Activated T-cell treated with anti-CD3 and anti-CD28 coated beads, Interleukin-2, amount 50 U/mL, for 48 hours (primary cell): Measurements from ENCODE around the gene ERMARD.

ENCODE experiments used
- DNase-seq, 2 experiments: peaks; one replicate each; pipeline ENCODE4 v3.0.0-alpha.2; 2020

The ERMARD gene

DNA sequence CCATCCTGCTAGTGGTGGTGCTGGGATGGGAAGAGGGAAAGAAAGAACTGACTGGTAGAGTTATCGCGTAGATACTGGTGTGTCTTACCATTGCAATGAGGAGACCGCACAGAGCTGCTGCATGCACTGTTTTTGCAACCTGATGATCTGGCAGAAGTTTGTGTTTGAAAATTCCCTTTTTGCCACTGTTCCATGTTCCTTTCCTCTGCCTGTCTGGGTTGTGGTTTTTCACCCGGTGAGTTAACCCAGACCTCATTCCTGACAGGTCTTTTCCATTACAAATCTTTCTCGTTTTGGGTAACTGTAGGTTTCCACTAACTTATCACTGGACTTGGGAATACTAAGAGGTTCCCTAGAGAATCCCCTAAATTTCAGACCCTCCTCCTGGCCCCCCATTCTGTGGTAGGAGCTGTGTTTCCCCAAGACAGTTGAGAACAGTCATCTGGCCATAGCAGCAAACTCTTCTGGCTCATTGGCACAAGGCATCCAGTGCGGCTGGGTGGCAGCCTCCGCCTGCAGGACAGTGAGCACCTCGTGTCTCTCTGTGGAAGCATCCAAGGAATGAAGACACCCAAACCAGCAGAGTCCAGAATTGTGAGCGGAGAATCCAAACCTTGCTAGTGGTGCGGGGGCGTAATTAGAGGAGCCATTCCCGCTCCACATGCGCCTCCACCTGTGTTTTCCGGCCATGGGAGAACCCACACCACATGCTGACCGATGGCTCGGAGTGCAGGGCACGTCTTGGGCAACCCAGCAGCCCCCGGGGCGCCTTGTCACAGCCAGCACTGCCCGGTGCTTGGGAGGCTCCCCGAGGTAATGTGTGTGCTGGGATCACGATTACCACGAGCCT is 32.8 kb downstream of the ERMARD start:
- no peak for DNase-seq

DNA sequence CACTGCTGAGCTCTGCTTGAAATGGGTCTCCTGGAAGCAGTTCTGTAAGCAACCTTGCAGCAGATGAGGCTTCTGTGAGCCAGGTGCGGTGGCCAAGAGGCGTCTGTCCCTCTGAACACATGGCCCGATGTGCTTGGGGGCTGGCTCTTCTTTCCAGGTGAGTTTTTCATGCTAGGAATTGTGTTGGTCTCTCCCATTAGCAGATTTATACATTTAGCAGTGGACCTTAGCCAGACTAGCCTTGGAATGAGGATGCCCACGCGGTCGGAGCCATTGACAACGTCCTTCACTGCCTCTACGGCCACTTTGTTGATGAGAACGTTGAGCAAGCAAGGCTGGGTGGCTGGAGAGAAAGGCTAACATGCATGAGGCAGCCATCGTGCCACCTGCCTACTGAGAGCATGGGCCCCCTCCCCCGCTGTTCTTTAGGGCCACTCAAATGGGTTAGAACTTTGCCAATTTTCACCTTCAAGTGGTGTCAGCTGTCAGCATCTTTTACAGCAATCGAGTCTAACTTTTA is 33.5 kb downstream of the ERMARD start:
- no peak for DNase-seq

DNA sequence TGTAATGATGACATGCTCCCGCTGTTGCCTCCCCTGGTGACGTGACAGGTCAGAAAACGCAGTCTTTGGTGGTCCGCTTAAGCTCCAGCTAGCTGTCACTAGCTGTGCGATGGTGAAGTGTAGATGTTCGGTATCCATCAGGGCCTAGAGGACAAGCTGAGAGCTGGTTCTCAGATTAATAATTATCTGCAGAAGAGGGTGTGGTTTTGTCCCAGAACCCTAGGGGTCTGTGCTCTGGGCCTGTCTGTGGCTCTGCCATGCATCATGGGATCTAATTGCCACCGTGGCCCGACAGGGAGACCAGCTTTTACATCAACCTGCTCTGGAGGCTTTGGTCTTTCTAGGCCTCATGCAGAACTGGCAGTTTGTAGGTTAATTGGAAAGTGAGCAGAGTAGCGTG is 34.1 kb downstream of the ERMARD start:
- no peak for DNase-seq

- no peak for DNase-seq
Observed at GRCh38 chr6:169786349-169786748, 34.9 kb downstream of the ERMARD start.

DNA sequence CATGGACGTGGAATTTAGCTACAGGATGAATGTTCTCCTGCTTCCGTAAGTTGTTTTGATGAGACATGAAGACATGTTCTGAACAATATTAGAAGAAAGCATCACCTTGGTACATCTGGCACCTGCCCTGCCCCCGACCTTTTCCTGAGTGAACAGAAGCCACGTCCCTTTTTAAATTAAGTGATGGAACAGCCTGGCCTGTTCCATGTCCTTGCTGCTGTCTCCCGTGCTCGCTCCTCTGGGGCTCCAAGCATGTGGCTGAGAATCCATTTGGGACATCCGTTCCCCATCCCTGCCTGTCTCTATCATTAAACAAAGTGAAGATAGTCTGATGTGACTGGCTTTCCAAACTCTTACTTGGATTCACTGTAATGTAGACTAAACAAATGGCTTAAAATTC is 36.4 kb downstream of the ERMARD start:
- no peak for DNase-seq

DNA sequence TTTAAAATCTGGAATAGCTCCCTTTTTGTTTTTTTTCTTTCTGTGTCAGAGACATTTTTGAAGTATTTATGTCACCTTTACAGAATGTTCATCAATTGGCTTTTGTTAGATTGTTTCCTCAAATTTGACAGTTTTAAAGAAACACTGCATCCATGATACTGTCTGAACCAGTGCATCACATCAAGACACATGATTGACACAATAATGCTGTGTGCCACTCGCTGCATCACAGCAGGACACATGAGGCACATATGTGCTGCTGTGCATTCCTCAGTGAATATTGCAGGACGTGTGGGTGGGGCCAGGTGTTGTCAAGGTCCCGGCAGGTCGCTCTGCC is 37.4 kb downstream of the ERMARD start:
- no peak for DNase-seq

DNA sequence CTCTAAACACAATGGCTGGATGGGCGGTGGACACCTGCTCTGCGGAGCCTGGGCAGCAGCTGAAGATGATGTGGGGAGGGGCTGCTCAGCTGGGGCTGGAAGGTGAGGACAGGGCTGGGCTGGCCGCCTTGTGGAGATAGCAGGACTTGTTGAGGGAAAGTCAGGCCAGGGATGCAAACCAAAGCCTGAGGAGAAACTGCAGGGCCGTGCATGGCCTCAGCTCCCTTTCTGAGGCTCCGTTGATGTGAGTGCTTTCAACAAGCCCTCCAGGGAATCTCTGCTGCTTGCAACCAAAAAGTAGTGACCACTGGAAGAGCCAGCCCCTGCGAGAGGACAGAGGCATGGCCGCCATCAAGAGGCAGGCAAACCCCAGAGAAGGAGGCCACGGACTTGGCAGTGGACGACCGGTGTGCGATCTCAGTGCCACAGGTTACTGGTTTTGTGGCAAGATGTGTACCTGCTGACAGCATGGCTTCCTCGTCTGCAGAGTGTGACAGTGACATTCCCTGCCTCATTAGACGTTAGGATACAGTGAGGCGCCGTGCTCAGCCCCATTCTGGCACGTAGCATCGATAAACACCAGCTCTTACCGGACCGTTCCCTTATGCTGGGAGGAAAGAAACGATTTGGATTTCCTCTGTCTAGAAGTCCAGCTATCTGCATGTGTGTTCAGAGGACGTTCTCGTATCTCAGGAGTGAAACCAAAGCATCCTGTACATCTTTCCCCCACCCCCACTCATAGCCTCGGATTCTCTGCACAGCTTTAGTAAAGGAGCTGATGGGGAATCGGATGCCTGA is 37.9 kb downstream of the ERMARD start:
- peak in 1 of 2 experiments; percentile 16 for DNase-seq

DNA sequence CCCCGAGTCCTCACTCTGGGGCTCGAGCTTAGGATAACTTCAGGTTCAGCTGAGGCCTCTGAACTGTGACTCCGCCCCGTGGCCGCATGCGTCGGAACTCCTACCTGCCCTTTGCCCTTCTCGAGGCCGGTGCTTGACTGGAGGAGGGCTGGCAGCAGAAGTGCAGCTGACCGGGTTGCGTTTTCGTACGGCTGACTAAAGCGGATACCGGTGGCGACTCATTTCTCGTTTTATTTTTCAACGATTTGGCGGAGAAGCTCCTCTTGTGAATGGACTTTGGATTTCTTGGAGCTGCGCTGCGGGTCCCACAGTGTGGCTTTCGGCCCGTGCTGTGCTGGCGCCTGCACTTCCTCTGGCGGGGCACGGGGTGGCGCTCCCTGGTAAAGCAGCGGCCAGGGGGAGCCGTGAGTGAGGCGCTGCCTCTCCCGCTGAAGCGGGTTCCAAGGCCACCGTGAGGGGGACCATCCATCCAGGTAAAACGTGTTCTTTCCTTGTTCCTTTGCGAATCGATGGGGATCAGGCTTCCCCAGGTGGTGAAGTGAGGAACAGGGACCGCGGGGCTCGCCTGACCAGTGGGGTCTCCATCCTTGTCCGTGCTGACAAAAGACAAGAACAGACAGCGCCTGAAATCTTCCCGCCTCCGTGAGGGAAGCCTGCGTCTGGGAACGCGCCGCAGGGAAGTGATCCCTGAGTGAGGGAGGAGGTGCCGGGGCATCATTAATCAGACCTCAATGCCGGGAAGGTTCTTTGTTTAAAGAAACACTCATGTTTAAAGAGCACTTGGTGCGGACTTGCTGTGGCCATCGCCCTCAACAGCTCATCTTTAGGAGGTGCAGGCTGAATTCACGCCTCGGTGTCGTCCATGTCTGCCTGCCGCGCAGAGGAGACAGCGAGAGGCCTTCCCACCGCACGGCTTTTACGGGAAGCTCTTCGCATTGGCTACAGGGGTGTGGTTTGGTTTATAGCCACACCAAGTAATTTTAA is 38.8 kb downstream of the ERMARD start:
- DNase-seq, result peak; percentile 83 to 87

DNA sequence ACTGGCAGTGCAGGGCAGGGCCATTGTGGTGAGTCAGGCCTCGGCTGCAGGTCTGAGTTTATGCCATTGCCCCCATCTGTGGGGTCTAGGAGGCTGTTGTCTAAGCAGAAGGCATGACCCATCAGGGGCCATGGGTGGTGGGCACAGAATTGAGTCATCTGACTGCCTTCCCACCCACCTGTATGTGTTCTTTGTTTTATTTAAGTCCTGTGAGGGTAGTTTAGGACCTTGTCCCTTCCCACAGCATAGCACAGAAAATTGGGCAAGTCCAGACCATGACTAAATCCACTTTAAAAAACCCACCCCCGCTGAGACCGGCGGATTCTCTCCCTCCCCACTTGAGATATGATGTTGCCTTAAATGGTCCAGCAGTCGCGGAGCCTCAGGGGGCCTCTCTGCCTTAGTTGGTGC is 40.3 kb downstream of the ERMARD start:
- DNase-seq, result no peak

- DNase-seq, result no peak
Observed at GRCh38 chr6:169792306-169793015, 41.0 kb downstream of the ERMARD start.

GRCh38 chr6:169793408-169793807 is 42.0 kb downstream of the ERMARD start:
- DNase-seq, result no peak

DNA sequence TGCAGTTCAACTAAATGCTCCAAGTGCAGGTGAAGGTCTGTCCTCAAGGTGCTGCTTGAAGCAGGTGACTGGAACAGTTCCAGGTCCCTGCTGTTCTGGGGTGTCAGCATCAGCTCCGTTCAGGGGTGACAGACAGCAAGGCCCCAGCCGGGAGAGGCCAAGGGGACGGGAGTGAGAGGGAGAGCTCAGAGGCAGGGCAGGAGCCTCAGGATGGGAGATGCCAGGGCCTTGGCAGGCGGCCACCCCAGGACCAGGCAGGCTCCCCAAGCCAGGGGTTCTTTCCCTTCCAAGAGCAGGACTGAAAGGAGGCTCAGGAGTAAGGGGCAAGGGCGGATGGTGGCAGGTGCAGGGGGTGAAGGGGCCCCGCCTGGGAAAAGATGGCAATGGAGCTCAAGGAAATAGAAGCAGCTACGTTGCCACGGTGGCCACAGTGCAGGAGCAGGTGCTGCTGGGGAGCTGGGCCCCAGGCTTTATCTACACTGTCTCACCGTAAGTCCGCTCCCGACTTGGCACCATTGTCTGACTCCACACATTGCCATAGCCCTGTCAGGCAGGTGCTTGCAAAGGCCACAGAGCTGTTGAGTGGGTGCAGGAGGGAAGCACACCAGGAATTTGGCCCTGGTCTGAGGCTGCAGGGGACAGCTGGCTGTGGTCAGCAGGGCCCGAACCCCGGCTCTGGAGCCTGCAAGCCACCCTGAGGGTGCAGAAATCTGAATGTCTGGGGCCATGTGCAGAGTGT is 43.1 kb downstream of the ERMARD start:
- no peak for DNase-seq

- DNase-seq, result no peak
Observed at GRCh38 chr6:169795196-169795595, 43.8 kb downstream of the ERMARD start.

DNA sequence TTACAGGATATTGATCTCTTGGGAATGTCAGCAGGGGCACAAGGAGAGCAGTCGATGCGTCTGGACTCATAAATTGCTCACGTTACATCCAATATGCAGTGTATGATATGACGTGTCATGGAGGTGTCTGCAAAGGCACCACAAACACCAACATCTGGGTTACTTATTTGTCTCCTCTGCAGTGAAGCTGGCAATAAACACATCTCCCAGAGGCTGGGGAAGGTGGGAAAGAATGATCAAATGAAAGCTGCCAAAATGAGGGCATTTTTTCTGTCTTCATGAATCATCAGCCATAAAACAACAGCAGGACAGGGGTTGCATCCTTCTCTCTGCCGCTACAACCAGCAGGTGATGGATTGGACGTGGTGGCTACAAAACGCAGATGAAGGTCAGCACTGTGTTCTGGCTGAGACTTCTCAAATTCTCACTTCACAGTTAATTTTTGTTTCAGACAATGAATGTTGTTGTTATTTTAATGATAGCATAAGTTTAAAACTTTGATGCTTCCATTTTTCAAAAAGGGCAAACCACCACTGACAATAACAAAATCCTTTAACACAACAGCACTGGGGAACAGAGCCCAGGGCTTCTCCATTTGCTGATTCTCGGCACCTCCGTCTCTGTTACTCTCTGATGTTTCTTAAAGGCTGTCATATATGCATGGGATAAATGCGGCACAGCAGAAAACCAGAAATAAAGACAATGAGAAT is 47.5 kb downstream of the ERMARD start:
- no peak for DNase-seq

- DNase-seq, result no peak
Observed at GRCh38 chr6:169799474-169799926, 48.1 kb downstream of the ERMARD start.

DNA sequence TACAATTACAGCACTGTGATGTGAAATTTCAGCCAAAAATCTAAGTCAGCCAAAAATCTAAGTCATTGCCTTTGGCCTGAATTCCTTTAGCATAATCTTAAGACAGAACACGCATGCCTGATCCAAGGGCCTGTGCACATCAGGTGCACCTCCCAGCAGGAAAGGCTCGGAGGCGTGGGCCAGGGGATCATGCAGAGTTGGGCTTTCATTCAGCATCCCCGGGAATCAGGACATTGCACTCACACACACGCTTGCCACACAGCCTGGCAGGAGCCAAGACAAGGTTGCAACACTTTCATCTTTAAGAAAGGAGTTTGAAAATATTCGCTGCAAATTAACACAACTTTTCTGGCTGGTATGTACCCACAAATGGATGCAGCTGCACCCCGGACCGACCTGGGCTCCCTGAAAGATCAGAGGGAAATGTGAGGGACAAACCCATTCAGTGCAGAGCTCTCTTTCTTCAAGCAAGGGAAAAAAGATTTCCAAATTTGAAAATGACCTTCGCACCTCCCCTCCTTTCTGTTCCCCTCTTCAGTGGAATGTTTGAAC is 48.8 kb downstream of the ERMARD start:
- DNase-seq, result no peak

GRCh38 chr6:169800668-169801395 is 49.4 kb downstream of the ERMARD start:
- DNase-seq, result peak in 1 of 2 experiments; percentile 21

DNA sequence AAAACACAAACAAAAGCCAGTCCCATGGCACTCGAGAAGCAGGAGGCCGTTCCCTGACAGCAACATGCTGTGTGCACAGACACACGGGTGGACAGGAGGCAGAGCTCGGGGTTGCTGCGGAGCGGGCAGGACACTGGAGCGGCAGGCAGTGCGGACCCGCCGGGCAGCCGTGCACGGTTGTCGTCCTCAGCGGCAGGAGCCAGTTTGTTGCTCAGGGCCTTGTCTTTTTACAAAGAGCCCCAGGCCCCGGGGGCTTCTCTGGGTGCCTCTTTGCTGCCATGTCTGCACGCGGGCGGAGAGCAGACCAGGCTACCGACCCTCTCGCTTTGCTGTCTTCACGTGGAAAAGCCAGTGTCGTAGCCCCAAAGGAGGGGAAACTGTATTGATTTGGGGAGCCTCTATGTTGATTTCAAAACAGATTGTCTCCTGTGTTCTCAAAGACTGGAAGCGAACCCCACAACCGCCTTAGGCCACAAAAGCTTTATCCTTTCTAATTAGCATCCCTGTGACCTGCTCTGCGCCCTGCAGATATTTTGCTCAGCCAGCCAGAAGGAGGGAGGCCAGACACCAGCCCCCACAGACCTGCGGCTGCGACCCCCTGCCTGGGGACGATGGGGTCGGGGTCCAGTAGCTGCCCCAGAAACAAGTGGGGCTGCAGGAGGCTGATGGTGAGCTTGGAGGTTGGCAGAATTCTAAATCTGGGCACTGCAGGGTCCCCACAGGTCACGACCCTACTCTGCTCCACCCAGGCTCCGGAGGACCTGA is 50.2 kb downstream of the ERMARD start:
- peak in 1 of 2 experiments; percentile 1 for DNase-seq

- peak in 1 of 2 experiments; percentile 1 for DNase-seq
Observed at GRCh38 chr6:169802790-169803189, 51.4 kb downstream of the ERMARD start.
